GM12878 (cell line): ENCODE data around the gene ZNF407. TPM values are rescaled to one million over a fixed set of nuclear protein-coding genes. Genes with fewer than 3 reads are reported as not detected.

Experiments used
- ATAC-seq: fragments of 200-7000 bp; cut with Tn5 transposase; 3 replicates; pipeline ENCODE4 v1.9.1; 2020; ENCODE audit warnings: mild to moderate bottlenecking, moderate library complexity
- BruUV-seq: library from RNA; stranded (reverse); fragments of 400-500 nt; replicated peaks from 2 replicates; lab custom pipeline; 2021; lab: Mats Ljungman, UMichigan
- CTCF ChIA-PET: fragments of 300-600 bp; sonication (Branson Sonifier 250); formaldehyde crosslinking; extraction: SDS; loops from one replicate; lab custom pipeline; 2021; ENCODE audit warnings: inconsistent platforms; lab: Yijun Ruan, JAX
- POLR2A ChIA-PET: fragments of 350-600 bp; formaldehyde crosslinking; extraction: SDS; loops from one replicate; lab custom pipeline; 2021; ENCODE audit warnings: inconsistent platforms; lab: Charles Lee
- RAD21 ChIA-PET: fragments of 300-600 bp; sonication (Branson Sonifier 250); formaldehyde crosslinking; loops from one replicate; lab custom pipeline; 2023; ENCODE audit warnings: antibody characterized with exemption; ENCODE audit not compliant: unreplicated experiment; lab: Charles Lee
- SMC1A ChIA-PET: fragments of 300-600 bp; sonication (Branson Sonifier 250); formaldehyde crosslinking; loops from one replicate; lab custom pipeline; 2023; ENCODE audit not compliant: unreplicated experiment, uncharacterized antibody; lab: Charles Lee
- DNase-seq: peaks from one replicate; pipeline ENCODE4 v3.0.0-alpha.2; 2011; ENCODE audit warnings: low read depth, low spot score
- FAIRE-seq: peaks from 3 replicates; lab custom pipeline; 2011; peaks lifted over from hg19 to GRCh38; lab: Jason Lieb, UNC
- H2AFZ ChIP-seq: 2 replicates; pipeline ENCODE4 v1.6.0; 2011; ENCODE audit warnings: low read depth, low read length, control low read depth; ENCODE audit not compliant: control insufficient read depth
- H3K27ac ChIP-seq: 2 replicates; pipeline ENCODE4 v1.5.1; 2011; ENCODE audit warnings: control low read depth; ENCODE audit not compliant: control insufficient read depth, insufficient read depth
- H3K27me3 ChIP-seq, 2 experiments: replicated peaks in 1 of 2; 2 replicates each; pipeline versions ENCODE4 v1.6.0 to v1.6.1; 2011; ENCODE audit warnings: low read length in 1 of 2; ENCODE audit not compliant: control insufficient read depth in 2 of 2, insufficient read depth in 2 of 2
- H3K36me3 ChIP-seq, 2 experiments: 2 replicates each; pipeline ENCODE4 v1.5.1; 2011; ENCODE audit warnings: low read length in 1 of 2; ENCODE audit not compliant: control insufficient read depth in 2 of 2, insufficient read depth in 2 of 2
- H3K4me1 ChIP-seq: 2 replicates; pipeline ENCODE4 v1.6.1; 2011; ENCODE audit warnings: mild to moderate bottlenecking, low read length, moderate library complexity, mixed read lengths; ENCODE audit not compliant: control insufficient read depth, insufficient read depth
- H3K4me2 ChIP-seq: 2 replicates; pipeline ENCODE4 v1.6.0; 2011; ENCODE audit warnings: control low read depth; ENCODE audit not compliant: control insufficient read depth, insufficient read depth
- H3K4me3 ChIP-seq: fragments of 200-600 bp; sonication (generic); 2 replicates; pipeline ENCODE4 v1.5.1; 2016
- H3K79me2 ChIP-seq: 2 replicates; pipeline ENCODE4 v1.6.0; 2011; ENCODE audit warnings: low read length; ENCODE audit not compliant: control insufficient read depth, insufficient read depth
- H3K9ac ChIP-seq: 2 replicates; pipeline ENCODE4 v1.8.0; 2011; ENCODE audit warnings: low read length, control low read depth, mixed read lengths; ENCODE audit not compliant: control insufficient read depth, insufficient read depth
- H3K9me3 ChIP-seq: replicated peaks from 3 replicates; pipeline ENCODE4 v1.5.1; 2011; ENCODE audit warnings: mild to moderate bottlenecking, low read length; ENCODE audit not compliant: control insufficient read depth, insufficient read depth
- H4K20me1 ChIP-seq: 2 replicates; pipeline ENCODE4 v1.6.0; 2011; ENCODE audit not compliant: control insufficient read depth, insufficient read depth
- IKZF2 ChIP-seq, 2 experiments: fragments of 450-650 bp; IDR thresholded peaks; 2 replicates each; pipeline ENCODE4 v1.6.1; 2017; ENCODE audit warnings: mild to moderate bottlenecking in 2 of 2, moderate library complexity in 2 of 2
- SMAD5 ChIP-seq: IDR thresholded peaks from 2 replicates; pipeline ENCODE4 v1.6.1; 2016; ENCODE audit warnings: antibody characterized with exemption, low read depth
- SRF ChIP-seq, 2 experiments: IDR thresholded peaks; 2 replicates each; pipeline ENCODE4 v1.6.1; 2011; ENCODE audit warnings: low read depth in 2 of 2, low read length in 2 of 2, mild to moderate bottlenecking in 1 of 2, moderate library complexity in 1 of 2
- TCF12 ChIP-seq: IDR thresholded peaks from 2 replicates; pipeline ENCODE4 v1.6.1; 2011; ENCODE audit warnings: low read depth, mild to moderate bottlenecking, low read length
- WGBS: methylation state at CpG from one replicate; pipeline ENCODE4 v1.1.6; 2016; ENCODE audit warnings: low lambda C conversion rate; ENCODE audit not compliant: insufficient replicate concordance, insufficient coverage; ENCODE audit errors: missing lambda C conversion rate; 5-methylcytosine and 5-hydroxymethylcytosine counted together
- in situ Hi-C: fragments of 300-500 bp; cut with MboI; formaldehyde crosslinking; loops from 9 replicates; pipeline ENCODE4 v1.14.3; 2018; ENCODE audit warnings: mixed read lengths
- intact Hi-C: fragments of 100-400 bp; cut with micrococcal nuclease; formaldehyde crosslinking; loops from one replicate; pipeline ENCODE4 v1.14.2; 2022; ENCODE audit not compliant: unreplicated experiment
- polyA plus RNA-seq, 11 experiments: library from polyadenylated mRNA; depleted of rRNA in 4 of 11; unstranded in 6 of 11; stranded (reverse) in 5 of 11; fragments of >200 nt; fragmentation: Nextera tagmentation in 4 of 11; fragmentation: Illumina TruSeq in 1 of 11; extraction: Ambion mirVana in 4 of 11; extraction: Trizol in 1 of 11; gene quantifications; 1 replicate in 1 of 11; 2 replicates in 10 of 11; pipeline versions ENCODE4 v1.2.1 to v1.2.3, GENCODE V29; 2011 to 2016; ENCODE audit warnings: inconsistent platforms in 2 of 11, missing spikeins in 2 of 11, low read depth in 1 of 11
- total RNA-seq, 4 experiments: library from RNA; depleted of rRNA in 3 of 4; stranded (reverse); fragments of >200 nt in 3 of 4; fragmentation: Illumina TruSeq in 1 of 4; extraction: Trizol in 1 of 4; gene quantifications; 2 replicates each; pipeline versions ENCODE4 v1.2.1 to v1.2.3, GENCODE V29; 2013 to 2021
- TF ChIP-seq, protein P1 (sequence below): fragments of 450-650 bp; formaldehyde crosslinking; IDR thresholded peaks from 2 replicates; pipeline ENCODE4 v1.5.0; 2022; ENCODE audit warnings: mild to moderate bottlenecking, missing genetic modification characterization

The ZNF407 gene
- total and polyA plus RNA-seq, 10 of the 15 experiments (the other 5 are each of a cell fraction or from before 2014, with no cell fraction given) = 0.69 to 11.6 (median 5.3) TPM

DNA sequence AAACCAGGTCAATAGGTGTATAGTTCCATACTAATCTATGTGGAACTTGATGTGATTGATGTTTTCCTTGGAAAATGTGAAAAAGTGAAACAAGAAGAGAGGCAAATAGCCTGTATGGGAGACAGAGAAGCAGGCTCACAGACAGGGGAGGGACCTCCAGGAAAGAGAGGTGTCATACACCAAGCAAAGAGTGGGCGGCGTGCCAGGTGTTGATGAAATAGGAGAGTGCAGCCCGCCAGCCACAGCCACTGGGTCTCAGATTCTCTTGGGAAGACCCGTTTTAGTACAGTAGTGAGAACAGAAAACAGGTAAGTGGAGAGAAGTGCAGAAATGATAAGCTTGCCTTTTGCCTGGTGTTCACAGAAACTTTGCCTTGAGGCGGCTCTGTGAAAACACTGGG is 301.9 kb downstream of the ZNF407 start:
- no peak overlapping the region for H3K9ac ChIP-seq
- CTCF ChIA-PET = interaction anchor here (2.8 kb wide), 1 partner anchor 64 kb away, joined by 9 read pairs; no protein-coding TSS in a partner anchor
- no peak overlapping the region for H3K4me2 ChIP-seq
- H3K27ac ChIP-seq = no peak overlapping the region
- H3K4me3 ChIP-seq = no peak overlapping the region
- SMC1A ChIA-PET = no interaction called here
- ATAC-seq (no peak), FAIRE-seq (no peak), DNase-seq (no peak)
- in situ Hi-C loops (no loop called here), intact Hi-C loops (loop anchor here (5.0 kb wide), 1 partner anchor 63 kb away; no protein-coding TSS in a partner anchor)
- no TSS peak for BruUV-seq
- H3K9me3 ChIP-seq = no peaks in the 10 kb centered on the region
- no peaks in the 10 kb centered on the region for H3K36me3 ChIP-seq
- no peaks in the 10 kb centered on the region for H3K79me2 ChIP-seq
- POLR2A ChIA-PET = no interaction called here
- H3K4me1 ChIP-seq = no peaks in the 10 kb centered on the region
- H4K20me1 ChIP-seq = no peaks in the 10 kb centered on the region
- RAD21 ChIA-PET = interaction anchor here (1.1 kb wide), 1 partner anchor 64 kb away, joined by 4 read pairs; no protein-coding TSS in a partner anchor
- 96% methylated on average over 5 of the region's 5 CpGs for WGBS
- H3K27me3 ChIP-seq = no peaks in the 10 kb centered on the region
- no peak overlapping the region for H2AFZ ChIP-seq
- no peak for TF ChIP-seq SMAD5
- TF ChIP-seq TCF12 = no peak
- TF ChIP-seq, protein P1, sequence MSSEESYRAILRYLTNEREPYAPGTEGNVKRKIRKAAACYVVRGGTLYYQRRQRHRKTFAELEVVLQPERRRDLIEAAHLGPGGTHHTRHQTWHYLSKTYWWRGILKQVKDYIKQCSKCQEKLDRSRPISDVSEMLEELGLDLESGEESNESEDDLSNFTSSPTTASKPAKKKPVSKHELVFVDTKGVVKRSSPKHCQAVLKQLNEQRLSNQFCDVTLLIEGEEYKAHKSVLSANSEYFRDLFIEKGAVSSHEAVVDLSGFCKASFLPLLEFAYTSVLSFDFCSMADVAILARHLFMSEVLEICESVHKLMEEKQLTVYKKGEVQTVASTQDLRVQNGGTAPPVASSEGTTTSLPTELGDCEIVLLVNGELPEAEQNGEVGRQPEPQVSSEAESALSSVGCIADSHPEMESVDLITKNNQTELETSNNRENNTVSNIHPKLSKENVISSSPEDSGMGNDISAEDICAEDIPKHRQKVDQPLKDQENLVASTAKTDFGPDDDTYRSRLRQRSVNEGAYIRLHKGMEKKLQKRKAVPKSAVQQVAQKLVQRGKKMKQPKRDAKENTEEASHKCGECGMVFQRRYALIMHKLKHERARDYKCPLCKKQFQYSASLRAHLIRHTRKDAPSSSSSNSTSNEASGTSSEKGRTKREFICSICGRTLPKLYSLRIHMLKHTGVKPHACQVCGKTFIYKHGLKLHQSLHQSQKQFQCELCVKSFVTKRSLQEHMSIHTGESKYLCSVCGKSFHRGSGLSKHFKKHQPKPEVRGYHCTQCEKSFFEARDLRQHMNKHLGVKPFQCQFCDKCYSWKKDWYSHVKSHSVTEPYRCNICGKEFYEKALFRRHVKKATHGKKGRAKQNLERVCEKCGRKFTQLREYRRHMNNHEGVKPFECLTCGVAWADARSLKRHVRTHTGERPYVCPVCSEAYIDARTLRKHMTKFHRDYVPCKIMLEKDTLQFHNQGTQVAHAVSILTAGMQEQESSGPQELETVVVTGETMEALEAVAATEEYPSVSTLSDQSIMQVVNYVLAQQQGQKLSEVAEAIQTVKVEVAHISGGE (CRISPR knock-in tag) = no peak
- TF ChIP-seq IKZF2 (IDR thresholded peaks at IDR 0.05) = no peak
- TF ChIP-seq SRF (IDR thresholded peaks at IDR 0.05; ENCODE audit: low read depth in 2 of 2, low read length in 2 of 2) = no peak
- TF ChIP-seq, all 136 proteins: peak for 0
